Mucosa of descending colon (tissue), 3 donors: ENCODE results near the gene CLIC1. TPM values are rescaled to one million over a fixed set of nuclear protein-coding genes. Genes with fewer than 3 reads are reported as not detected.
A peak's percentile ranks its signal among the peaks of the same experiment; 100 is the strongest.

ENCODE experiments used
- ATAC-seq: fragments of 200-7000 bp; cut with Tn5 transposase; one replicate; pipeline ENCODE4 v1.9.1; 2020; ENCODE audit warnings: mild to moderate bottlenecking, moderate library complexity
- DNase-seq, 3 donors: peaks; one replicate each; pipeline ENCODE4 v3.0.0-alpha.2; 2020
- H3K36me3 ChIP-seq: fragments of 200-600 bp; one replicate; pipeline ENCODE4 v1.8.0; 2021; ENCODE audit warnings: low read depth, mild to moderate bottlenecking
- H3K4me1 ChIP-seq: fragments of 200-600 bp; one replicate; pipeline ENCODE4 v1.8.0; 2021; ENCODE audit warnings: low read depth, mild to moderate bottlenecking
- H3K4me3 ChIP-seq: fragments of 200-600 bp; one replicate; pipeline ENCODE4 v1.8.0; 2021; ENCODE audit warnings: mild to moderate bottlenecking
- H3K9me3 ChIP-seq: fragments of 200-600 bp; one replicate; pipeline ENCODE4 v1.8.0; 2021; ENCODE audit warnings: mild to moderate bottlenecking
- intact Hi-C, 2 donors: fragments of 100-400 bp; cut with DNase I in 1 of 2; cut with micrococcal nuclease in 1 of 2; formaldehyde crosslinking; loops; one replicate each; pipeline versions ENCODE4 v1.11.0 to v1.11.1; 2022; cut with DNase I, micrococcal nuclease
- total RNA-seq, 3 donors: library from RNA; stranded (reverse); fragmentation: NEBNext Ultra II Directional in 2 of 3; extraction: Animal tissue kit (Norgen Biotek cat#: 25700) in 2 of 3; gene quantifications; one replicate each; pipeline versions ENCODE4 v1.2.1 to v1.2.4, GENCODE V29; 2021 to 2023
- TF ChIP-seq, protein P1 (sequence below): fragments of 200-600 bp; IDR thresholded peaks from one replicate; pipeline ENCODE4 v1.8.0; 2022; ENCODE audit warnings: antibody characterized with exemption, mild to moderate bottlenecking
- donor health status: DM: no; HTN: no; CAD: no; lungs with moderate emphysema.
- donor health status: DM: no; HTN: no; CAD: no.
- donor health status: DM: no; HTN: yes; CAD: no.

The CLIC1 gene
- total RNA-seq, 3 donors from 2014 or later: 269 to 555 (median 441) TPM

GRCh38 chr6:31702819-31703716 is 33.3 kb downstream of the CLIC1 start, which contains the start of gene ABHD16A:
Gene ABHD16A, minus strand, starts transcription at chr6:31703324. Its CDS starts 43 bp downstream, at chr6:31703281.
- Histone ChIP-seq H3K9me3 (no peaks in the 10 kb centered on the region), H3K36me3 (no peaks in the 10 kb centered on the region), H3K4me1 (peaks cover 20% of the 10 kb centered on the region), H3K4me3 (peak within 1 kb of the TSS; percentile 87)
- peak; percentile 98 for ATAC-seq
- DNase-seq: peak; percentile 98 to 100 (median 99)
- TF ChIP-seq, protein P1, sequence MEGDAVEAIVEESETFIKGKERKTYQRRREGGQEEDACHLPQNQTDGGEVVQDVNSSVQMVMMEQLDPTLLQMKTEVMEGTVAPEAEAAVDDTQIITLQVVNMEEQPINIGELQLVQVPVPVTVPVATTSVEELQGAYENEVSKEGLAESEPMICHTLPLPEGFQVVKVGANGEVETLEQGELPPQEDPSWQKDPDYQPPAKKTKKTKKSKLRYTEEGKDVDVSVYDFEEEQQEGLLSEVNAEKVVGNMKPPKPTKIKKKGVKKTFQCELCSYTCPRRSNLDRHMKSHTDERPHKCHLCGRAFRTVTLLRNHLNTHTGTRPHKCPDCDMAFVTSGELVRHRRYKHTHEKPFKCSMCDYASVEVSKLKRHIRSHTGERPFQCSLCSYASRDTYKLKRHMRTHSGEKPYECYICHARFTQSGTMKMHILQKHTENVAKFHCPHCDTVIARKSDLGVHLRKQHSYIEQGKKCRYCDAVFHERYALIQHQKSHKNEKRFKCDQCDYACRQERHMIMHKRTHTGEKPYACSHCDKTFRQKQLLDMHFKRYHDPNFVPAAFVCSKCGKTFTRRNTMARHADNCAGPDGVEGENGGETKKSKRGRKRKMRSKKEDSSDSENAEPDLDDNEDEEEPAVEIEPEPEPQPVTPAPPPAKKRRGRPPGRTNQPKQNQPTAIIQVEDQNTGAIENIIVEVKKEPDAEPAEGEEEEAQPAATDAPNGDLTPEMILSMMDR: no peak
- intact Hi-C loops: no loop called here

GRCh38 chr6:31702405-31702818 is 33.9 kb downstream of the CLIC1 start:
- Histone ChIP-seq H3K9me3 (no peaks in the 10 kb centered on the region), H3K4me1 (peaks cover 20% of the 10 kb centered on the region), H3K4me3 (peak overlapping the region; percentile 87), H3K36me3 (no peaks in the 10 kb centered on the region)
- TF ChIP-seq, protein P1: no peak
- DNase-seq (no peak), ATAC-seq (peak; percentile 5)
- intact Hi-C loops: no loop called here

- intact Hi-C loops: no loop called here
- no peaks in the 10 kb centered on the region for H3K9me3 ChIP-seq
- DNase-seq: no peak
Measured at GRCh38 chr6:31701666-31702404, 34.5 kb downstream of the CLIC1 start.

GRCh38 chr6:31700740-31701401 is 35.5 kb downstream of the CLIC1 start:
- Histone ChIP-seq H3K9me3 (no peaks in the 10 kb centered on the region), H3K4me3 (no peak overlapping the region), H3K36me3 (no peaks in the 10 kb centered on the region), H3K4me1 (peaks cover 20% of the 10 kb centered on the region)
- ATAC-seq: no peak
- intact Hi-C loops: no loop called here
- DNase-seq: no peak
- TF ChIP-seq, protein P1: no peak

More at GRCh38 chr6:31701666-31702404, 34.5 kb downstream of the CLIC1 start:
- Histone ChIP-seq H3K36me3 (no peaks in the 10 kb centered on the region), H3K4me1 (peaks cover 20% of the 10 kb centered on the region), H3K4me3 (no peak overlapping the region)
- peak; percentile 0 for ATAC-seq
- TF ChIP-seq, protein P1: no peak

GRCh38 chr6:31697555-31697954 is 38.8 kb downstream of the CLIC1 start:
- TF ChIP-seq, protein P1: no peak
- Histone ChIP-seq H3K4me3 (no peak overlapping the region), H3K36me3 (no peaks in the 10 kb centered on the region), H3K9me3 (no peaks in the 10 kb centered on the region), H3K4me1 (peaks cover 16% of the 10 kb centered on the region)
- ATAC-seq (no peak), DNase-seq (no peak)
- intact Hi-C loops: no loop called here
